Measurements from ENCODE around the gene TMEM163. TPM values are rescaled to one million over a fixed set of nuclear protein-coding genes. Genes with fewer than 3 reads are reported as not detected.

TMEM163 gene
- polyA plus RNA-seq, 3 donors, result 0.01 TPM; not detected in 2

- no peak overlapping the region for H3K27ac Mint-ChIP-seq
Observed at GRCh38 chr2:134716721-134717243, 2.0 kb downstream of the TMEM163 start.

More at GRCh38 chr2:134716721-134717243, 2.0 kb downstream of the TMEM163 start:
- Histone ChIP-seq H3K9me3 (replicated peaks in 1 of 2; ENCODE audit: control insufficient read depth in 1 of 2, insufficient read depth in 1 of 2, low read length in 2 of 2) (peaks cover 0 to 20% of the 10 kb centered on the region in 2 donors), H3K4me2 (replicated peaks; ENCODE audit: extremely low read depth, low read length, poor library complexity, severe bottlenecking) (no peak overlapping the region), H3K4me1 (ENCODE audit: control insufficient read depth in 1 of 2, insufficient read depth in 2 of 2, low read length in 2 of 2) (peaks cover 29 to 35% of the 10 kb centered on the region in 2 donors), H4K20me1 (ENCODE audit: insufficient read depth, low read length) (no peaks in the 10 kb centered on the region), H3K79me2 (ENCODE audit: insufficient read depth, low read length) (no peaks in the 10 kb centered on the region), H3K9ac (ENCODE audit: insufficient read depth, low read length, poor library complexity, severe bottlenecking) (no peak overlapping the region), H2AFZ (ENCODE audit: insufficient read depth, low read depth, low read length, poor library complexity, severe bottlenecking) (no peak overlapping the region), H3K27ac (ENCODE audit: low read depth in 1 of 2, low read length in 2 of 2) (no peak overlapping the region), H3K27me3 (ENCODE audit: control insufficient read depth in 2 of 2, insufficient read depth in 2 of 2, low read length in 2 of 2) (peaks cover 58 to 62% of the 10 kb centered on the region in 2 donors), H3K36me3 (replicated peaks in 1 of 2; ENCODE audit: control insufficient read depth in 1 of 2, insufficient read depth in 2 of 2, low read length in 2 of 2) (no peaks in the 10 kb centered on the region), H3K4me3 (replicated peaks in 1 of 3; ENCODE audit: low read depth in 2 of 3, low read length in 3 of 3) (no peak overlapping the region)
- 78% methylated on average over 3 of the region's 8 CpGs for WGBS (ENCODE audit: insufficient coverage)
- peaks cover 59 to 72% (median 61%) of the 10 kb centered on the region in 3 donors for H3K27me3 Mint-ChIP-seq (ENCODE audit: low read depth in 3 of 3)
- no peak for DNase-seq
- TF ChIP-seq CTCF (IDR thresholded peaks at IDR 0.05), result no peak
- H3K4me1 Mint-ChIP-seq, result peaks cover 28% of the 10 kb centered on the region
- peak overlapping the region in 1 of 2 donors; percentile 95 for H3K4me3 Mint-ChIP-seq
- intact Hi-C loops (cut with micrococcal nuclease), result loop anchor here in 1 of 2 donors (5.0 kb wide), 1 partner anchor 56 kb away; no protein-coding TSS in a partner anchor
- peaks cover 0 to 18% of the 10 kb centered on the region in 2 donors for H3K36me3 Mint-ChIP-seq
- H3K9me3 Mint-ChIP-seq, result peaks cover 0 to 14% (median 6%) of the 10 kb centered on the region in 7 donors
